GM12878 (cell line): Measurements from ENCODE around the gene LDB2.

Experiments
- HCFC1 ChIP-seq: fragments of 150-350 bp; IDR thresholded peaks from 2 replicates; pipeline ENCODE4 v1.6.1; 2014; ENCODE audit warnings: low read length
- NR2C1 ChIP-seq: fragments of 450-650 bp; IDR thresholded peaks from 2 replicates; pipeline ENCODE4 v1.6.1; 2017; ENCODE audit warnings: antibody characterized with exemption, mild to moderate bottlenecking, moderate library complexity
- POLR2A ChIP-seq: IDR thresholded peaks from 2 replicates; pipeline ENCODE4 v1.6.1; 2011; ENCODE audit warnings: low read depth, mild to moderate bottlenecking, low read length
- TF ChIP-seq, protein P1 (sequence below), 3 experiments: IDR thresholded peaks in 2 of 3; conservative IDR thresholded peaks in 1 of 3; 2 replicates each; pipeline ENCODE4 v1.5.1; 2011; ENCODE audit warnings: low read depth in 3 of 3, low read length in 3 of 3, mild to moderate bottlenecking in 3 of 3, control low read depth in 2 of 3, moderate library complexity in 2 of 3, inconsistent platforms in 1 of 3, mixed read lengths in 1 of 3; ENCODE audit not compliant: control insufficient read depth in 2 of 3, insufficient read depth in 1 of 3; ENCODE audit errors: extremely low read depth in 1 of 3
- TF ChIP-seq, protein P2 (sequence below): IDR thresholded peaks from 2 replicates; pipeline ENCODE4 v1.6.1; 2011; ENCODE audit warnings: low read depth, low read length, improper control_type of control experiment, borderline replicate concordance

DNA sequence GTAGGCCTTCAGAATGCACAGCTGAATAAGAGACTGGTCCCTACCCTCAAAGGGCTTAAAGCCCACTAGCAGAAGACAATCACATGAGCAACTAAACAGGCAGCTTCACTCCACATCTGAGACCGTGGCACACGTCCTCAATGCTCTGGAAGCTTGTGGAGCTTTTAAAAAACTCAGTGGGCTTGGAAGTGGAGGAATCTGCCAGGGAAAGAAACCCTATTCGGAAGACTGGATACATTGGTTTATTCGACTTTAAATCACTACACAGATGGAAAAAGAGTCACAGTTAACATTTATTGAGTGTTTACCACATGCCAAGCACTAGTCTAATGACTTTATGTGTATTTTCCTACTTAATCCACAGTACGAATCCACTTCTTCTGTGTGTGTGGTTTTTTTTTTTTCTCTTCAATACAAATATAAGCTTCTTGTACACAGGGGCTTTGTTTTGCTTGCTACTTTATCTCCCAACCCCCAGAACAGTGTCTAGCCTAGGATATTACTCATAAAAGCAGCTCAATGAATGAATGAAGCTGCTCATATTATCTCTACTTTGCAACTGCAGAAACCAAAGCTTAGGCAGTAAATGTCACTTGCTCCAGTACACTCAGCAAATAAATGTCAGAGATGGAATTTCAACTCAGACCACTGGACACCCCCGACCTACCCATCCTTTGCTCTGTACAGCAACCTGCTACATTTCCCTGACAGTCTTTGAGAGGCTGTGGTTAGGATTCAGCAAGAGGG, 137.7 kb downstream of the LDB2 start:
- TF ChIP-seq HCFC1 (no peak), NR2C1 (no peak), POLR2A (no peak)
- TF ChIP-seq, protein P1, sequence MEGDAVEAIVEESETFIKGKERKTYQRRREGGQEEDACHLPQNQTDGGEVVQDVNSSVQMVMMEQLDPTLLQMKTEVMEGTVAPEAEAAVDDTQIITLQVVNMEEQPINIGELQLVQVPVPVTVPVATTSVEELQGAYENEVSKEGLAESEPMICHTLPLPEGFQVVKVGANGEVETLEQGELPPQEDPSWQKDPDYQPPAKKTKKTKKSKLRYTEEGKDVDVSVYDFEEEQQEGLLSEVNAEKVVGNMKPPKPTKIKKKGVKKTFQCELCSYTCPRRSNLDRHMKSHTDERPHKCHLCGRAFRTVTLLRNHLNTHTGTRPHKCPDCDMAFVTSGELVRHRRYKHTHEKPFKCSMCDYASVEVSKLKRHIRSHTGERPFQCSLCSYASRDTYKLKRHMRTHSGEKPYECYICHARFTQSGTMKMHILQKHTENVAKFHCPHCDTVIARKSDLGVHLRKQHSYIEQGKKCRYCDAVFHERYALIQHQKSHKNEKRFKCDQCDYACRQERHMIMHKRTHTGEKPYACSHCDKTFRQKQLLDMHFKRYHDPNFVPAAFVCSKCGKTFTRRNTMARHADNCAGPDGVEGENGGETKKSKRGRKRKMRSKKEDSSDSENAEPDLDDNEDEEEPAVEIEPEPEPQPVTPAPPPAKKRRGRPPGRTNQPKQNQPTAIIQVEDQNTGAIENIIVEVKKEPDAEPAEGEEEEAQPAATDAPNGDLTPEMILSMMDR (IDR thresholded peaks at IDR 0.05 in 2 of 3, conservative IDR thresholded peaks at IDR 0.05 in 1 of 3; ENCODE audit: control insufficient read depth in 2 of 3, extremely low read depth in 1 of 3, insufficient read depth in 1 of 3, low read depth in 3 of 3, low read length in 3 of 3): no peak
- TF ChIP-seq, protein P2, sequence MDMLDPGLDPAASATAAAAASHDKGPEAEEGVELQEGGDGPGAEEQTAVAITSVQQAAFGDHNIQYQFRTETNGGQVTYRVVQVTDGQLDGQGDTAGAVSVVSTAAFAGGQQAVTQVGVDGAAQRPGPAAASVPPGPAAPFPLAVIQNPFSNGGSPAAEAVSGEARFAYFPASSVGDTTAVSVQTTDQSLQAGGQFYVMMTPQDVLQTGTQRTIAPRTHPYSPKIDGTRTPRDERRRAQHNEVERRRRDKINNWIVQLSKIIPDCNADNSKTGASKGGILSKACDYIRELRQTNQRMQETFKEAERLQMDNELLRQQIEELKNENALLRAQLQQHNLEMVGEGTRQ: no peak
